Type B pancreatic cell (in vitro differentiated cells): ENCODE measurements around the gene FNDC11. TPM values are rescaled to one million over a fixed set of nuclear protein-coding genes. Genes with fewer than 3 reads are reported as not detected.
"Not testable (repeated sequence)": the region's sequence is repeated elsewhere in the genome, so short reads cannot be mapped to it uniquely, and the experiment has no call there.

ENCODE experiments used
- DNase-seq: peaks from one replicate; pipeline ENCODE4 v3.0.0; 2021; ENCODE audit warnings: mixed read lengths; ENCODE audit not compliant: unreplicated experiment; ENCODE audit errors: extremely low spot score
- H3K27ac Mint-ChIP-seq: 2 replicates; pipeline ENCODE4 v1.8.0; 2021; ENCODE audit warnings: mild to moderate bottlenecking, mixed read lengths
- H3K27me3 Mint-ChIP-seq: 2 replicates; pipeline ENCODE4 v1.8.0; 2021; ENCODE audit warnings: mixed read lengths
- H3K36me3 Mint-ChIP-seq: 2 replicates; pipeline ENCODE4 v1.8.0; 2021; ENCODE audit warnings: mixed read lengths
- H3K4me1 Mint-ChIP-seq: one replicate; pipeline ENCODE4 v1.8.0; 2021; ENCODE audit warnings: mixed read lengths; ENCODE audit not compliant: unreplicated experiment
- H3K4me3 Mint-ChIP-seq: 2 replicates; pipeline ENCODE4 v1.8.0; 2021; ENCODE audit warnings: mild to moderate bottlenecking, mixed read lengths
- H3K9me3 Mint-ChIP-seq: 2 replicates; pipeline ENCODE4 v1.8.0; 2021; ENCODE audit warnings: mixed read lengths
- CTCF ChIP-seq: fragments of 200-600 bp; sonication (generic); conservative IDR thresholded peaks from 2 replicates; pipeline ENCODE4 v1.5.0; 2021; ENCODE audit warnings: antibody characterized with exemption, mild to moderate bottlenecking
- total RNA-seq: library from RNA; stranded (reverse); gene quantifications from 2 replicates; pipeline ENCODE4 v1.2.1, GENCODE V29; 2021; ENCODE audit warnings: low replicate concordance

Gene FNDC11
- total RNA-seq, 1 donor from 2014 or later: 1.4 TPM

DNA sequence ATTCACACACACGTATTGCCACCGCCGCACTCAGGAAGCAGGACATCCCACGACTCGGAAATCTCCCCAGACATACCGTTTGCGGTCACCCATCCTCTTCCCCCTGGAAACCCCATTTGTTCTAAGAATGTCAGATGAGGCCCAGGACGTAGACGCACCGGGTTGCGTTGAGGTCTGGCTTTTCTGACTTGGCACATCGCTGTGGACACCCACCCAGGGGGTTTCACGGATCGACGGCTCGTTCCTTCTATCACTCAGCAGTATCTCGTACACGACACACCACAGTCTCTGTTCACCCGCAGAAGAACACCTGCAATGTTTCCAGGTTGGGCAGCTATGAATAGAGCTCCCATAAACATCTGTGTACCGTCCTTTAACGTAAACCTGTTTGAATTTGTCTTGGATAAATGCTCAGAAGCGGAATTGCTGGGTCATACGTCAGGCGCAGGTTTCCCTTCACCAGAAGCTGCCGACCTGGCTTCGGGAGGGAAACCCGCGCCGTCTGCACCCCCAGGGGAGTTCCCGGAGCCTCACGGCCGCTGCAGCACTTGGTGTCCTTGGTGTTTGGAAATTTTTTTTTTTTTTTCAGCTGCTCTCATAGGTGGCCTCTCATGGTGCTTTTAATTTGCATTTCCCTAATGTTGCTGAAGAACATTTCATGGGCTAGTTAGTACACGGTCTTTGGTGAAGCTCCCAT is 45.7 kb upstream of the FNDC11 start:
- no peak for TF ChIP-seq CTCF
- peak; percentile 65 for DNase-seq
- Mint-ChIP-seq H3K9me3 (peaks cover 7% of the 10 kb centered on the region), H3K27ac (no peak overlapping the region), H3K36me3 (no peaks in the 10 kb centered on the region), H3K4me3 (no peak overlapping the region), H3K27me3 (peaks cover 57% of the 10 kb centered on the region), H3K4me1 (no peaks in the 10 kb centered on the region)

DNA sequence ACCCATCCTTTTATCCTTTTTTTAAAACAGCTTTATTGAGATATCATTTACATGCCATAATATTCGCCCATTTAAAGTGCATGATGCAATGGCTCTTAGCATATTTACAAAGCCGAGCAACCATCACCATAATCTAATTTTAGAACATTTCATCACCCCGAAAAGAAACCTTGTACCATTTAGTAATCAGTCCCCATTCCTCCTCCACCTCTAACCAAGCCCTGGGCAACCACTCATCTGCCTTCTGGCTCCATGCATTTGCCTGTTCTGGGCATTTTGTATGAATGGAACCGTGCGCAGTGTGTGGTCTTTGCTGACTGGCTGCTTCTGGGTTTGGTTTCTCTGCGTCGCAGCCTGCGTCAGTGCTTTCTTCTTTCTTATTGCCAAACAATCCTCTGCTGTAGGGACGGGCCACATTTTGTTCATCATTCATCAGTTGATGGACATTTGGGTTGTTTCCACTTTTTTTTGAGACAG is 44.8 kb upstream of the FNDC11 start:
- DNase-seq: no peak

DNA sequence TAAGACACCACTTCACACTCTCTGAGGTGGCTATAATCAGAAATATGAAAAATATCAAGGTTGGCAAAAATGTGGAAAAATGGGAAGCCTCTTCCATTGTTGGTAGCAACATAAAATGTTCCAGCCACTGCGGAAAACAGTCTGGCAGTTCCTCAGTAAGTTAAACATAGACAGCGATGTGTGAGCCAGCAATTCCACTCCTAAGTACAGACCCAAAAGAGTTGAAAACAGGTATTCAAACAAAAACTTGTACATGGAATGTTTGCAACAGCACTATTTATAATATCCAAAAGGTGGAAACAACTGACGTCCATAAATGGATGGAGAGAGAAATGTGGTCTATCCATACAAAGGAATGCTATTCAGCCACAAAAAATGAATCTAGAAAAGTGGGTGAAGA is 40.8 kb upstream of the FNDC11 start:
- TF ChIP-seq CTCF: no peak
- DNase-seq: no peak
- Mint-ChIP-seq H3K27ac (no peak overlapping the region), H3K4me1 (no peaks in the 10 kb centered on the region), H3K9me3 (peaks cover 5% of the 10 kb centered on the region), H3K36me3 (no peaks in the 10 kb centered on the region), H3K4me3 (no peak overlapping the region), H3K27me3 (peaks cover 55% of the 10 kb centered on the region)

More for the DNA sequence above, 44.8 kb upstream of the FNDC11 start:
- H3K4me1 Mint-ChIP-seq: no peaks in the 10 kb centered on the region
- peaks cover 56% of the 10 kb centered on the region for H3K27me3 Mint-ChIP-seq
- H3K9me3 Mint-ChIP-seq: peaks cover 10% of the 10 kb centered on the region
- H3K4me3 Mint-ChIP-seq: no peak overlapping the region
- TF ChIP-seq CTCF: no peak
- H3K36me3 Mint-ChIP-seq: no peaks in the 10 kb centered on the region
- H3K27ac Mint-ChIP-seq: no peak overlapping the region

DNA sequence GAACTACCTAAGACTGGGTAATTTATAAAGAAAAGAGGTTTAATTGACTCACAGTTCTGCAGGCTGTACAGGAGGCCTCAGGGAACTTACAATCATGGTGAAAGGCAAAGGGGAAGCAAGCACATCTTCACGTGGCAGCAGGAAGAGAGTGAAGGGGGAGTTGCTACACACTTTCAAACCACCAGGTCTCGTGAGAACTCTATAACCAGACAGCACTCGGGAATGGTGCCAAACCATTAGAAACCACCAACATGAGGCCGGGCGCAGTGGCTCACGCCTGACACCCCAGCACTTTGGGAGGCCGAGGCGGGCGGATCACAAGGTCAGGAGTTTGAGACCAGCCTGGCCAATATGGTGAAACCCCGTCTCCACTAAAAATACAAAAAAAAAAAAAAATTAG is 39.4 kb upstream of the FNDC11 start:
- DNase-seq, H3K36me3 Mint-ChIP-seq, H3K4me3 Mint-ChIP-seq, H3K4me1 Mint-ChIP-seq, H3K9me3 Mint-ChIP-seq, H3K27ac Mint-ChIP-seq: not testable (repeated sequence)
- H3K27me3 Mint-ChIP-seq: peaks cover 53% of the 10 kb centered on the region

DNA sequence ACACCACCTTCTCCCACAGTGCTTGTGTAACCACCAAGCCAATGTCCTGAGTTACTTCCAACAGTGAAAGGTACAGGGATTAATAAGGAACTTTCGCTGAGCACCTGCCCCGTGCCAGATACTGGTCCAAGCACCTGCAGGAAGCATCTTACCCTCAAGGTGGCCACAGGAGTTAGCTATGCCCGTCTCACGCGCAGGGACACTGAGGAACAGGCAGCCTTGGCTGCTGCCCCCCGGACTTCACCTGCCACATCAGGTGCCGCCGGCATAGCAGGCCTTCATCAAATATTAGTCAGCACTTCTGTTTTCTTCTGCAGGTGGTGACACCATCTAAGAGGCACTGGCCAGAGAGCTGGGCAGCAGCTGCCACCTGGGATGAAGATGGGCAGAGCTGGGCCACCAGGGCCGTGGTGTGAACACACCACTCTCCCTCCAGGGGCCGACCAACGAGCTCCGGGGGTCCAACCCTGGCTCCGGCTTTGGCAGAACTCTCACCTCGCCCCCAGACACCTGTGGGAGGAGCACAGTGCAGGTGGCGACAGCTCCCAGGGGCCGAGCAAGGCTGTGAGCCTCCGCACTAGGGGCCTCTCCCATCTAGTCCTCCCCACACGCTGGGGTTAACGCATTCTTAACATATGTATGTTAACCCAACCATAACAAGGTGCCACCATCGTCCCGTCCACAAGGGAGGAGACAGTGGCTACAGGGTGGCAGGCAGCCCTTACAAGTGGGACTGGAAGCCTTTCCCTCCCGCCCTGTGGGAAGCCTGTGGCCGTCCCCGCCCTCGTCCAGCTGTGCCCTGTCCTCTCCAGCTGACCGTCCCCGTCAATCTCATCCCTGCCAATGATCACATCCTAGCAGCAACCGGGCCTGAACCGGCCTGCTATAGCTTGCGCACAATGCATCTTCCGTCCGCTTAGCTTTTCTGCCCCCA is 36.3 kb upstream of the FNDC11 start:
- Mint-ChIP-seq H3K4me3 (peak overlapping the region; percentile 73), H3K9me3 (peaks cover 5% of the 10 kb centered on the region), H3K36me3 (peaks cover 2% of the 10 kb centered on the region), H3K27ac (peak overlapping the region; percentile 39), H3K27me3 (peaks cover 32% of the 10 kb centered on the region), H3K4me1 (no peaks in the 10 kb centered on the region)
- peak; percentile 70 for DNase-seq
- no peak for TF ChIP-seq CTCF
